GM23248 (cell line): ENCODE measurements around the gene SESN1.

Experiments used
- EZH2 ChIP-seq: fragments of 200-600 bp; sonication (generic); IDR thresholded peaks from 2 replicates; pipeline ENCODE4 v1.6.1; 2018; ENCODE audit warnings: antibody characterized with exemption, mild to moderate bottlenecking; ENCODE audit not compliant: insufficient read depth, poor library complexity, severe bottlenecking
- EZH2phosphoT487 ChIP-seq: fragments of 200-600 bp; sonication (generic); IDR thresholded peaks from 2 replicates; pipeline ENCODE4 v1.6.1; 2018; ENCODE audit warnings: antibody characterized with exemption, moderate library complexity, mild to moderate bottlenecking, low read depth; ENCODE audit not compliant: insufficient read depth

GRCh38 chr6:109071125-109071917 lies 23.3 kb downstream of the SESN1 start:
- TF ChIP-seq EZH2phosphoT487: no peak
- TF ChIP-seq EZH2: no peak
